C4-2B (cell line): ENCODE data around the gene TM6SF1.

ENCODE experiments used
- H3K27ac ChIP-seq: fragments of 450-650 bp; 2 replicates; pipeline ENCODE4 v1.5.1; 2017
- ZFX ChIP-seq: fragments of 450-650 bp; IDR thresholded peaks from 2 replicates; pipeline ENCODE4 v1.6.1; 2017
- TF ChIP-seq, protein P1 (sequence below): fragments of 450-650 bp; conservative IDR thresholded peaks from 2 replicates; pipeline ENCODE4 v1.5.1; 2017; ENCODE audit warnings: mild to moderate bottlenecking

TM6SF1 gene

DNA sequence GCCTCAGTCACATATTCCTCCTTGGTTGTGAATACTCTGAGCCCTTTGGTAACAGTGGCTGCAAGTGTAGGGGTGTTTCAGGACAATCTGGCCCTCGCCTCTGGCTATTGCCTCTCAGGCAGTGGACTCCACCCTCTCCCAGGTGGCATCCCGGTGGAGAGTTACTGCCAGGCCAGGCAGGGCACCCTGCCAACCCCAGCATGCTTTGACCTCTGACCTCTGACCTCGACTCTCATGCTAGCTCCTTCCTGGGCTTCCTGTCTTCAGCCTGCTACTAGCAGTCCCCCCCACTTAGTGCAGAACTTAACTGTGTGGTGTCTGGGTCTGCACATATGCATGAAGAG lies 5.5 kb downstream of the TM6SF1 start:
- H3K27ac ChIP-seq = no peak overlapping the region
- TF ChIP-seq, protein P1, sequence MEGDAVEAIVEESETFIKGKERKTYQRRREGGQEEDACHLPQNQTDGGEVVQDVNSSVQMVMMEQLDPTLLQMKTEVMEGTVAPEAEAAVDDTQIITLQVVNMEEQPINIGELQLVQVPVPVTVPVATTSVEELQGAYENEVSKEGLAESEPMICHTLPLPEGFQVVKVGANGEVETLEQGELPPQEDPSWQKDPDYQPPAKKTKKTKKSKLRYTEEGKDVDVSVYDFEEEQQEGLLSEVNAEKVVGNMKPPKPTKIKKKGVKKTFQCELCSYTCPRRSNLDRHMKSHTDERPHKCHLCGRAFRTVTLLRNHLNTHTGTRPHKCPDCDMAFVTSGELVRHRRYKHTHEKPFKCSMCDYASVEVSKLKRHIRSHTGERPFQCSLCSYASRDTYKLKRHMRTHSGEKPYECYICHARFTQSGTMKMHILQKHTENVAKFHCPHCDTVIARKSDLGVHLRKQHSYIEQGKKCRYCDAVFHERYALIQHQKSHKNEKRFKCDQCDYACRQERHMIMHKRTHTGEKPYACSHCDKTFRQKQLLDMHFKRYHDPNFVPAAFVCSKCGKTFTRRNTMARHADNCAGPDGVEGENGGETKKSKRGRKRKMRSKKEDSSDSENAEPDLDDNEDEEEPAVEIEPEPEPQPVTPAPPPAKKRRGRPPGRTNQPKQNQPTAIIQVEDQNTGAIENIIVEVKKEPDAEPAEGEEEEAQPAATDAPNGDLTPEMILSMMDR = no peak
- no peak for TF ChIP-seq ZFX

- H3K27ac ChIP-seq = no peak overlapping the region
- no peak for TF ChIP-seq ZFX
- TF ChIP-seq, protein P1 = no peak
These were observed 6.6 kb downstream of the TM6SF1 start for GRCh38 chr15:83113881-83114674.

GRCh38 chr15:83114856-83115255 lies 7.4 kb downstream of the TM6SF1 start:
- no peak overlapping the region for H3K27ac ChIP-seq
- no peak for TF ChIP-seq ZFX
- TF ChIP-seq, protein P1 = no peak

DNA sequence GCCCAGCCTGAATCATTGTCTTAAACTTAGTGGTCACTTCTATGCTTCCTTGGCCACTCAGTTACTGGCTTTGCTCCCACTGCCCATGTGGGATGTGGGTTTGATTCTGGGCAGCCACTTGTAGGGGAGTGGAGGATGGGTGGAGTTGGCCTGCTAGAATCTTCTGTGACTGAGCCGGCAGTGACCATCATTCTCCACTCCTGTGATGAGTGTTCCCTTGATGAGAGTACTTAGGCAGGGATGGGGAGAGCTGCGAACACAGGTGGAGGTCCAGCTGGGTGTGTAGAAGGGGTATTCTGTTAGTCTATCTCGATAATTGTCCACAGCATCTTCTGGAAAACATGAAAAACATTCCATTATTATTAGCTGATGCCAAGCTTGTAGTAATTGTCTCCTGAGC lies 8.0 kb downstream of the TM6SF1 start:
- TF ChIP-seq, protein P1 = no peak
- TF ChIP-seq ZFX = no peak
- H3K27ac ChIP-seq = no peak overlapping the region

DNA sequence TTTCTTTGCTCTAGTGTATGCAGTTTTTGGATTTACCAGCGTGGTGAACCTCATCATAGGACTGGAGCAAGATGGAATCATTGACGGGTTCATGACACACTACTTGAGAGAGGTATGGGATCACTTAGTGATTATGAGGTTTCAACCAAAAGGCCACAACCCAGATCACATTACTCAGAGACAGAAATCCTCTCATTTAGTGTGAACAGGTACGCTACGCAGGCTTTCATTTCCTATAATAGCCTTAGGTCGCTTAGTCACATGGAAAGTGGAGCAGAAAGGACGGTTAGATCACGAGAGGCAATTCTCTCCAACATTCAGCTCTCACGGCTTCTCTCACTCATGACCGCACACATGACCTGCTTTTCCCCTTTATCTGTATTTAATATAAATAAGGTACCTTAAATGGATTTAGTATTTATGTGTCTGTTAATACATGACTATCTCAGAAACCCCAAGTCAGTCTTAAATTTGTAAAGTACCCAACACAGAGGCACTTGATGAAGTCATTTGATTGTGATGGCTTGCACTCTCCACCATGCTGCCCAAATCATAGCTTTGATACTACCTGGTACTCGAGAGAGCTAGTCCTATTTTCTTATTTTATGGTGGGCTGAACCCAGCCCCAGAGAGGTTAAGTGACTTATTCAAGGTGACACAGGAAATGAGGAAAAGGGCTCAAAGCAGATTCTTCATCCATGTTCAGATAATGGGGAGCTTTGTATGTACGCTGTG lies 8.6 kb downstream of the TM6SF1 start:
- no peak overlapping the region for H3K27ac ChIP-seq
- TF ChIP-seq ZFX = no peak
- TF ChIP-seq, protein P1 = no peak

DNA sequence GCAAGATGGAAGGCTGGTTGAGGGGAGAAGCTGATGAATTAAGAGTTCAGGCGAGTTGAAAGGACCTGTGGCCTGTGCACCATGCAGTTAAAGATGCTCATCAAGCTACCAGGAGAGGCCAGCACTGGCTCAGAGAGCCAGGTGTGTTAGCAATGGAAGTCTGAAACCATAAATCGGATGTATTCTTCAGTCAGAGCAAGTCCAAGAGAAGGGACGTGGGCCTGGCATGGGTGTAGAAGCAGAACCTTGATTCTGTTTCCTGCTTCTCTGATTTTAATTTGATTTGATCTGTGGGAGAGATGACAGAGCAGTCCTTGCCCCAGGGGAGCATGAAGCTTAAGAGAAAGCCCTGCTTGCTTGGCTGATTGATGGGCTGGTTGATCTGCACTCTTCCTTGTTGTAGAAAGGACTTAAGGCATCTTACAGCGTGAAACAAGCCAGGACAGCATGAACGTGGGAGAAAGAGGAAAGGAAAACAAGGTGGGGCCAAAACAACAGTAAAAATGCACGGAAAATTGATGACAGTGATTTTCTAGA lies 10.9 kb downstream of the TM6SF1 start:
- TF ChIP-seq, protein P1 = no peak
- no peak for TF ChIP-seq ZFX

GRCh38 chr15:83118968-83119367 lies 11.5 kb downstream of the TM6SF1 start:
- H3K27ac ChIP-seq = no peak overlapping the region
- TF ChIP-seq, protein P1 = no peak
- no peak for TF ChIP-seq ZFX

More for the DNA sequence above, 10.9 kb downstream of the TM6SF1 start:
- no peak overlapping the region for H3K27ac ChIP-seq
